Bronchial epithelial cell (primary cell): ENCODE results near the gene ADGRL2. TPM values are rescaled to one million over a fixed set of nuclear protein-coding genes. Genes with fewer than 3 reads are reported as not detected.

ENCODE experiments used
- DNase-seq: peaks from one replicate; pipeline ENCODE4 v3.0.0-alpha.2; 2010; ENCODE audit warnings: low read depth
- FAIRE-seq: peaks from 2 replicates; lab custom pipeline; 2011; peaks lifted over from hg19 to GRCh38; lab: Jason Lieb, UNC
- H3K27me3 ChIP-seq: 2 replicates; pipeline ENCODE4 v1.5.1; 2011; ENCODE audit warnings: low read length; ENCODE audit not compliant: control insufficient read depth, insufficient read depth
- H3K36me3 ChIP-seq: 2 replicates; pipeline ENCODE4 v1.5.1; 2011; ENCODE audit warnings: low read length; ENCODE audit not compliant: control insufficient read depth, insufficient read depth
- H3K4me3 ChIP-seq: 2 replicates; pipeline ENCODE4 v1.5.1; 2011; ENCODE audit warnings: mild to moderate bottlenecking, low read depth, low read length, control low read depth
- total RNA-seq: library from RNA; depleted of rRNA; stranded (reverse); fragments of >200 nt; gene quantifications from 2 replicates; pipeline ENCODE4 v1.2.1, GENCODE V29; 2014
- TF ChIP-seq, protein P1 (sequence below): IDR thresholded peaks from 2 replicates; pipeline ENCODE4 v1.5.1; 2011; ENCODE audit warnings: mild to moderate bottlenecking, moderate library complexity, low read length, control low read depth, inconsistent platforms; ENCODE audit not compliant: insufficient read depth, severe bottlenecking

Gene ADGRL2
- total RNA-seq, 1 donor from 2014 or later: 35.3 TPM

DNA sequence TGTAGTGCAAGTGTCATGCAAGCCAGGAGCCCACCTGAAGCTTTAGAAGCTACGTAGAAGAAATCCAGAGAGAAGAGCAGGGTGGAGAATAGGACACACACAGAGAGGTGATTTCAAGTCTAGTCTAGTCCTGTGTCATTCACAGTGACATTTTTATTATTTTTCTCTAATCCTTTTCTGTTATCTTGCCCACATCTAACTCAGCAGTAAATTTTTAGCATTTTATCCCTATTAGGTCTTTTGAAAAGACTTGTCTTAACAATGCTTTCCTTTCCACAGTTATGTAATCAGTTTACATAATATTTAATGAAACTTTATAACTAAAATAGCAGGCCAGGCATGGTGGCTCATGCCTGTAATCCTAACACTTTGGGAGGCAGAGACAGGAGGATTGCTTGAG, 198.6 kb downstream of the ADGRL2 start:
- H3K36me3 ChIP-seq: no peaks in the 10 kb centered on the region
- no peaks in the 10 kb centered on the region for H3K27me3 ChIP-seq
- H3K4me3 ChIP-seq: no peak overlapping the region
- FAIRE-seq: no peak
- DNase-seq: peak; percentile 23
- TF ChIP-seq, protein P1, sequence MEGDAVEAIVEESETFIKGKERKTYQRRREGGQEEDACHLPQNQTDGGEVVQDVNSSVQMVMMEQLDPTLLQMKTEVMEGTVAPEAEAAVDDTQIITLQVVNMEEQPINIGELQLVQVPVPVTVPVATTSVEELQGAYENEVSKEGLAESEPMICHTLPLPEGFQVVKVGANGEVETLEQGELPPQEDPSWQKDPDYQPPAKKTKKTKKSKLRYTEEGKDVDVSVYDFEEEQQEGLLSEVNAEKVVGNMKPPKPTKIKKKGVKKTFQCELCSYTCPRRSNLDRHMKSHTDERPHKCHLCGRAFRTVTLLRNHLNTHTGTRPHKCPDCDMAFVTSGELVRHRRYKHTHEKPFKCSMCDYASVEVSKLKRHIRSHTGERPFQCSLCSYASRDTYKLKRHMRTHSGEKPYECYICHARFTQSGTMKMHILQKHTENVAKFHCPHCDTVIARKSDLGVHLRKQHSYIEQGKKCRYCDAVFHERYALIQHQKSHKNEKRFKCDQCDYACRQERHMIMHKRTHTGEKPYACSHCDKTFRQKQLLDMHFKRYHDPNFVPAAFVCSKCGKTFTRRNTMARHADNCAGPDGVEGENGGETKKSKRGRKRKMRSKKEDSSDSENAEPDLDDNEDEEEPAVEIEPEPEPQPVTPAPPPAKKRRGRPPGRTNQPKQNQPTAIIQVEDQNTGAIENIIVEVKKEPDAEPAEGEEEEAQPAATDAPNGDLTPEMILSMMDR: no peak

DNA sequence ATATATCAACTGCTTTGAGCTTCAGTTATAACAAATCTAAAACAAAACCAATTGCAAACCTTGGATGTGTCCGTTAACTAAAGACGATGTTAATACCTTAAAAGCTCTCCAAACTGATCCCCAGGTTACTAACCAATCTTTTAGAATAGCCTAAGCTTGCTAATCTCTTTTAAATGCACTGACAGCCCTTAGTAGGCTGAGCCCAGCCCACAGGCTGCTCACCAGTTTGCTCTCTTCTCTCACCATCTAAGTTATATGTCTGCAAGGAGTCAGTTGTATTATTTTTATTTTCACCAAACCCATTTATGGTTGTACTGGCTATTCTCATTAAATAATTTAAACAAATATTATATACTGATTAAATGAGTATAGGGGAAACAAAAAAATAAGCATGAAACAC, 199.5 kb downstream of the ADGRL2 start:
- Histone ChIP-seq H3K36me3 (no peaks in the 10 kb centered on the region), H3K27me3 (no peaks in the 10 kb centered on the region), H3K4me3 (no peak overlapping the region)
- TF ChIP-seq, protein P1: no peak
- DNase-seq (no peak), FAIRE-seq (no peak)

DNA sequence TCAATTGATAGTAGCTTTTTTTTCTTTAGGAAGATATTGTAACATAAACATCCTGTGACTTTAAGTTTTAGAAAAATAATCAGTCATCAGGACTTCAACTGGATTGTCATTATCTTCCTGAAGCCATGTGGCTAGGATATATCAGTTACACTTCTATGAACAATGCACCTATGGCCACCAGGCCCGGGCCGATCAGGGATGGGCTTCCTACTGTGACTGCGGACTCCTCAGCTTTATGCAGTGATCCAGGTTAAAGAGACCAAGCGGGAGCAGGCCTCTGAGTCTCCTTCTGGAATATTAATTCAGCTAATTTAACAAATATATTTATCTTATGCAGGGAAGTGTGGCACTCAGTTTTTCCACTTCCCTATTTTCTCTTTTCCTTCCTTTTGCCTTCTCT, 200.6 kb downstream of the ADGRL2 start:
- Histone ChIP-seq H3K36me3 (no peaks in the 10 kb centered on the region), H3K27me3 (no peaks in the 10 kb centered on the region), H3K4me3 (no peak overlapping the region)
- TF ChIP-seq, protein P1: no peak
- FAIRE-seq (no peak), DNase-seq (no peak)

DNA sequence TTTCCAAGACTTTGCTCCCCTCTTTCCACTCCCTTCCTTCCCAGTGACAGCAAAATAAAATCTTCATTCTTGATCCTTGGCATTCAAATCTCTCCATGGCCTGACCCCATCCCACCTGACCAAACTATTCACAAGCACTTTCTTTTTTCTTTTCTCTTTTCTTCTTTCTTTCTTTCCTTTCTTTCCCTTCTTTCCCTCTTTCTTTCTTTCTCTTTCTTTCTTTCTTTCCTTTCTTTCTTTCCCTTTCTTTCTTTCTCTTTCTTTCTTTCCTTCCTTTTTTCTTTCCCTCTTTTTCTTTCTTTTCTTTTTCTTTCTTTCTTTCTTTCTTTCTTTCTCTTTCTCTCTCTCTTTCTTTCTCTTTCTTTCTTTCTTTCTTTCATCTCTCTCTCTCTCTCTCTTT, 207.1 kb downstream of the ADGRL2 start:
- TF ChIP-seq, protein P1: no peak
- no peaks in the 10 kb centered on the region for H3K36me3 ChIP-seq
- no peaks in the 10 kb centered on the region for H3K27me3 ChIP-seq
- no peak for FAIRE-seq
- no peak for DNase-seq
- no peak overlapping the region for H3K4me3 ChIP-seq

DNA sequence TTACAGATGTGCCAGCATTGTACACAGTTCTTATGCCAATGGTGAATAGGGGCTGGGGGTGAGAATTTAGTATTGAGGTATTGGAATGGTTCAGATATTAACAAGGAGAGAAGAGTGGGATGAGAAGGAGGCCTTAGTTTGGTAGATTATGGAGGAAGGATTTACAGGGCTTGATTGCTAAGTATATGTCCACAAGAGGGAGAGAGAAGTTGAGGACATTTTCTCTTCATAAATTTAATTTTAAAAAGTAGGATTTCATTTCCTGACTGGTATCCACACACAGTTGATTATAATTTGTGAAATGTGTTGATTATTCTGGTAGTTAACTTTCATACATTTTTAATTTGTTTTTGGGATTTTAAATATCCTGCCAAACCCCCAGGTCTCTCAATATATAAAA, 213.0 kb downstream of the ADGRL2 start:
- Histone ChIP-seq H3K27me3 (no peaks in the 10 kb centered on the region), H3K36me3 (no peaks in the 10 kb centered on the region), H3K4me3 (no peak overlapping the region)
- DNase-seq: no peak
- TF ChIP-seq, protein P1: no peak
- no peak for FAIRE-seq

DNA sequence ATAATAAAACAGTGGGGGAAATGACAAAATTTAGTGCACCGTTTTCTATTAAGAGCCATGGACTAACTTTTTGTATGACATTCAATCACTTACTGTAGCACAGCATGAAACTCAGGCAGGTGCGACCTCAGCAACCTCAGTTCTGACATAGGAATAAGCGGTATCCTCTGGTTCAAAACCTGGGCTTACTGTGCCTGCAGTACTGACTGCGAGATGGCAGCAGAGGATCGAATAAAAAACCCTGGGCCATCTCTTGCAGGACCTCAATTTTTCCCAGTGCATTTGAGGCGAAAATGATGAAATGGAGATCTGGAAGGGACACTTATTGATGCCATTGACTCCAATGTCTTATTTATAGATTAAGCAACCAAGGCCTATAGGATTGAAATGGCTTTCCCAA, 214.7 kb downstream of the ADGRL2 start:
- TF ChIP-seq, protein P1: no peak
- no peaks in the 10 kb centered on the region for H3K27me3 ChIP-seq
- no peak overlapping the region for H3K4me3 ChIP-seq
- DNase-seq (no peak), FAIRE-seq (no peak)
- no peaks in the 10 kb centered on the region for H3K36me3 ChIP-seq
